MCF 10A (cell line): ENCODE measurements around the gene CRIM1. TPM values are rescaled to one million over a fixed set of nuclear protein-coding genes. Genes with fewer than 3 reads are reported as not detected.

Experiments used
- BruUV-seq: library from RNA; stranded (reverse); fragments of 400-500 nt; replicated peaks from 2 replicates; lab custom pipeline; 2021; lab: Mats Ljungman, UMichigan
- CTCF ChIA-PET: fragments of 300-600 bp; sonication (Branson Sonifier 250); formaldehyde crosslinking; extraction: SDS; loops from one replicate; lab custom pipeline; 2021; ENCODE audit warnings: antibody characterized with exemption, inconsistent platforms; lab: Yijun Ruan, JAX
- POLR2A ChIA-PET: fragments of 300-600, 350-650 bp; sonication (Branson Sonifier 250); formaldehyde crosslinking; extraction: SDS; loops from one replicate; lab custom pipeline; 2020; ENCODE audit warnings: antibody characterized with exemption, inconsistent platforms; lab: Yijun Ruan, JAX
- DNase-seq: peaks from one replicate; pipeline ENCODE4 v3.0.0-alpha.2; 2018; ENCODE audit not compliant: unreplicated experiment
- H3K27ac Mint-ChIP-seq: one replicate; pipeline ENCODE4 v1.8.0; 2022; ENCODE audit warnings: mild to moderate bottlenecking, low read depth, mixed read lengths; ENCODE audit not compliant: unreplicated experiment
- H3K27me3 Mint-ChIP-seq: one replicate; pipeline ENCODE4 v1.8.0; 2022; ENCODE audit warnings: mixed read lengths; ENCODE audit not compliant: insufficient read depth, unreplicated experiment
- H3K36me3 Mint-ChIP-seq: one replicate; pipeline ENCODE4 v1.8.0; 2022; ENCODE audit warnings: mild to moderate bottlenecking, moderate library complexity, mixed read lengths; ENCODE audit not compliant: insufficient read depth, unreplicated experiment
- H3K4me1 Mint-ChIP-seq: one replicate; pipeline ENCODE4 v1.8.0; 2022; ENCODE audit warnings: mixed read lengths; ENCODE audit not compliant: insufficient read depth, unreplicated experiment
- H3K4me3 Mint-ChIP-seq: one replicate; pipeline ENCODE4 v1.8.0; 2022; ENCODE audit warnings: mild to moderate bottlenecking, moderate library complexity, mixed read lengths; ENCODE audit not compliant: unreplicated experiment
- H3K9me3 Mint-ChIP-seq: one replicate; pipeline ENCODE4 v1.8.0; 2022; ENCODE audit warnings: mixed read lengths; ENCODE audit not compliant: unreplicated experiment
- intact Hi-C: fragments of 100-400 bp; cut with micrococcal nuclease; formaldehyde crosslinking; loops from 2 replicates; pipeline ENCODE4 v1.14.1; 2022
- total RNA-seq: library from RNA; stranded (reverse); gene quantifications from 2 replicates; pipeline ENCODE4 v1.2.3, GENCODE V29; 2022
- TF ChIP-seq, protein P1 (sequence below): fragments of 200-600 bp; IDR thresholded peaks from one replicate; pipeline ENCODE4 v1.8.0; 2022; ENCODE audit warnings: antibody characterized with exemption, mild to moderate bottlenecking; ENCODE audit not compliant: unreplicated experiment

CRIM1 gene
- total RNA-seq, 1 experiment from 2014 or later = 185 TPM

DNA sequence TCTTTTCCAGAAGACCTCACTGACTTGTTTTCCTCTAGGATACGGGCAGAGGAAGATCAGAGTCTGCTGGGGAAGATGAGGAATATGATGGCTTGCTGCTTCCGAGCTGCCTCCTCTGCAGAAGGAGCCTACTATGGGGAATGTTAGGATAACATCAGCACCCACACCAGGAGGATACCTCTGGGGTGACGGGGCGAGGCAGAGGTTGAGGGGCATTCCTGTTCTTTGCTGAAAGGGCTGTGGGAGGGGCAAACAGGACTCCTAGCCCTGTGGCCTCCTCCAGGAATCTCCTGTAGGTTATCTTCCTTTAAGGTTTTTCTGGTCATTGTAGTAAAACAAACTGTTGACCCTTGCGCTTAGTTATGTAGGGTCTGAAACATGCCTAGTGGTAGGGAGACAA is 102.5 kb downstream of the CRIM1 start:
- no peaks in the 10 kb centered on the region for H3K9me3 Mint-ChIP-seq
- intact Hi-C loops = loop anchor here (5.0 kb wide), 1 partner anchor 49 kb away; no protein-coding TSS in a partner anchor
- ChIA-PET CTCF (interaction anchor here (0.6 to 5.7 kb wide), 3 partner anchors 30 to 625 kb away, joined by 3 to 82 read pairs (median 3); no protein-coding TSS in a partner anchor), POLR2A (interaction anchor here (0.7 to 5.5 kb wide), 4 partner anchors 14 to 192 kb away, joined by 3 to 48 read pairs (median 3); partner anchors contain the start of gene CRIM1)
- TF ChIP-seq, protein P1, sequence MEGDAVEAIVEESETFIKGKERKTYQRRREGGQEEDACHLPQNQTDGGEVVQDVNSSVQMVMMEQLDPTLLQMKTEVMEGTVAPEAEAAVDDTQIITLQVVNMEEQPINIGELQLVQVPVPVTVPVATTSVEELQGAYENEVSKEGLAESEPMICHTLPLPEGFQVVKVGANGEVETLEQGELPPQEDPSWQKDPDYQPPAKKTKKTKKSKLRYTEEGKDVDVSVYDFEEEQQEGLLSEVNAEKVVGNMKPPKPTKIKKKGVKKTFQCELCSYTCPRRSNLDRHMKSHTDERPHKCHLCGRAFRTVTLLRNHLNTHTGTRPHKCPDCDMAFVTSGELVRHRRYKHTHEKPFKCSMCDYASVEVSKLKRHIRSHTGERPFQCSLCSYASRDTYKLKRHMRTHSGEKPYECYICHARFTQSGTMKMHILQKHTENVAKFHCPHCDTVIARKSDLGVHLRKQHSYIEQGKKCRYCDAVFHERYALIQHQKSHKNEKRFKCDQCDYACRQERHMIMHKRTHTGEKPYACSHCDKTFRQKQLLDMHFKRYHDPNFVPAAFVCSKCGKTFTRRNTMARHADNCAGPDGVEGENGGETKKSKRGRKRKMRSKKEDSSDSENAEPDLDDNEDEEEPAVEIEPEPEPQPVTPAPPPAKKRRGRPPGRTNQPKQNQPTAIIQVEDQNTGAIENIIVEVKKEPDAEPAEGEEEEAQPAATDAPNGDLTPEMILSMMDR = no peak
- no peaks in the 10 kb centered on the region for H3K27me3 Mint-ChIP-seq
- BruUV-seq = no TSS peak
- no peak overlapping the region for H3K4me3 Mint-ChIP-seq
- no peak for DNase-seq
- H3K27ac Mint-ChIP-seq = no peak overlapping the region
- H3K4me1 Mint-ChIP-seq = peaks cover 15% of the 10 kb centered on the region
- peaks cover 17% of the 10 kb centered on the region for H3K36me3 Mint-ChIP-seq

- no peak overlapping the region for H3K27ac Mint-ChIP-seq
- H3K4me1 Mint-ChIP-seq = peaks cover 8% of the 10 kb centered on the region
- no peaks in the 10 kb centered on the region for H3K27me3 Mint-ChIP-seq
- H3K4me3 Mint-ChIP-seq = no peak overlapping the region
- ChIA-PET CTCF (interaction anchor here (0.6 to 5.7 kb wide), 31 partner anchors 10 to 324 kb away, joined by 3 to 82 read pairs (median 5); partner anchors contain the start of gene CRIM1), POLR2A (interaction anchor here (0.9 to 5.5 kb wide), 12 partner anchors 9 to 107 kb away, joined by 3 to 48 read pairs (median 16); partner anchors contain the start of gene CRIM1)
- H3K36me3 Mint-ChIP-seq = peaks cover 30% of the 10 kb centered on the region
- DNase-seq = peak; percentile 74
- TF ChIP-seq, protein P1 = peak; percentile 36
- BruUV-seq = no TSS peak
- H3K9me3 Mint-ChIP-seq = no peaks in the 10 kb centered on the region
- intact Hi-C loops = loop anchor here (1.0 to 5.0 kb wide), 2 partner anchors 48 to 101 kb away; no protein-coding TSS in a partner anchor
Observed at GRCh38 chr2:36459725-36460137, 104.2 kb downstream of the CRIM1 start.

GRCh38 chr2:36461039-36461681 is 105.6 kb downstream of the CRIM1 start:
- CTCF ChIA-PET = interaction anchor here (0.6 to 5.7 kb wide), 28 partner anchors 9 to 204 kb away, joined by 3 to 82 read pairs (median 5); partner anchors contain the start of gene CRIM1

More at GRCh38 chr2:36461039-36461681, 105.6 kb downstream of the CRIM1 start:
- peak; percentile 77 for DNase-seq
- Mint-ChIP-seq H3K27me3 (no peaks in the 10 kb centered on the region), H3K4me3 (no peak overlapping the region), H3K27ac (no peak overlapping the region), H3K36me3 (peaks cover 43% of the 10 kb centered on the region), H3K4me1 (peaks cover 7% of the 10 kb centered on the region), H3K9me3 (no peaks in the 10 kb centered on the region)
- intact Hi-C loops = no loop called here
- TF ChIP-seq, protein P1 = no peak
- TSS peak; percentile 86 for BruUV-seq
- POLR2A ChIA-PET = interaction anchor here (0.6 to 5.5 kb wide), 19 partner anchors 10 to 112 kb away, joined by 3 to 48 read pairs (median 7); partner anchors contain the start of gene CRIM1
